NCI-H146 treated with DMSO at 0.1 percent for 48 hours (cell line): ENCODE results near the gene R3HDM2.

Source experiments
- DNase-seq: peaks from one replicate; lab custom pipeline; 2025; ENCODE audit not compliant: unreplicated experiment; lab: John Stamatoyannopoulos, UW

Gene R3HDM2

GRCh38 chr12:57430931-57431566 is at the start of gene R3HDM2:
TSS of gene R3HDM2 (minus strand) at chr12:57431043. CDS start at chr12:57310428, 120,615 bp downstream.
- DNase-seq, result peak; percentile 94

- no peak for DNase-seq
These were observed 48.7 kb upstream of the R3HDM2 start, which contains the start of gene ARHGAP9 for GRCh38 chr12:57479376-57480115. TSS of gene ARHGAP9 (minus strand) at chr12:57479866. CDS start at chr12:57479406, 460 bp downstream.

- no peak for DNase-seq
These were observed 48.2 kb upstream of the R3HDM2 start for GRCh38 chr12:57479043-57479375.

- no peak for DNase-seq
These were observed 47.2 kb upstream of the R3HDM2 start for GRCh38 chr12:57477710-57478681.

- DNase-seq, result no peak
These were observed 46.3 kb upstream of the R3HDM2 start for GRCh38 chr12:57476993-57477709.

GRCh38 chr12:57476162-57476992 is 45.5 kb upstream of the R3HDM2 start:
- no peak for DNase-seq

GRCh38 chr12:57475271-57476161 is 44.7 kb upstream of the R3HDM2 start:
- peak; percentile 25 for DNase-seq

- no peak for DNase-seq
These were observed 44.0 kb upstream of the R3HDM2 start for GRCh38 chr12:57474862-57475261.

- DNase-seq, result no peak
These were observed 43.6 kb upstream of the R3HDM2 start for GRCh38 chr12:57474430-57474829.

- DNase-seq, result no peak
These were observed 43.0 kb upstream of the R3HDM2 start for GRCh38 chr12:57473886-57474285.

- DNase-seq, result no peak
These were observed 42.5 kb upstream of the R3HDM2 start for GRCh38 chr12:57473392-57473791.

GRCh38 chr12:57472391-57472790 is 41.5 kb upstream of the R3HDM2 start:
- DNase-seq, result no peak

GRCh38 chr12:57471661-57472060 is 40.8 kb upstream of the R3HDM2 start:
- no peak for DNase-seq

GRCh38 chr12:57470970-57471656 is 40.3 kb upstream of the R3HDM2 start:
- no peak for DNase-seq

GRCh38 chr12:57470286-57470969 is 39.6 kb upstream of the R3HDM2 start:
- DNase-seq, result no peak

GRCh38 chr12:57469296-57470164 is 38.7 kb upstream of the R3HDM2 start:
- no peak for DNase-seq

- no peak for DNase-seq
These were observed 37.1 kb upstream of the R3HDM2 start for GRCh38 chr12:57467915-57468314.
